Esophagus (tissue), 2 donors: Measurements from ENCODE around the gene PPARA. TPM values are rescaled to one million over a fixed set of nuclear protein-coding genes. Genes with fewer than 3 reads are reported as not detected.
A peak's percentile ranks its signal among the peaks of the same experiment; 100 is the strongest.

ENCODE experiments used
- H3K27ac ChIP-seq, 2 donors: one replicate each; pipeline ENCODE4 v1.5.1; 2013; ENCODE audit warnings: low read depth in 2 of 2, mild to moderate bottlenecking in 2 of 2, inconsistent platforms in 1 of 2, low read length in 1 of 2, moderate library complexity in 1 of 2
- H3K27me3 ChIP-seq, 2 donors: one replicate each; pipeline ENCODE4 v1.6.1; 2013; ENCODE audit warnings: low read length in 2 of 2, control low read depth in 1 of 2, mild to moderate bottlenecking in 1 of 2; ENCODE audit not compliant: insufficient read depth in 2 of 2, control insufficient read depth in 1 of 2
- H3K36me3 ChIP-seq, 2 donors: one replicate each; pipeline ENCODE4 v1.6.1; 2013; ENCODE audit warnings: low read length in 1 of 2; ENCODE audit not compliant: control insufficient read depth in 2 of 2, insufficient read depth in 2 of 2
- H3K4me1 ChIP-seq, 2 donors: one replicate each; pipeline ENCODE4 v1.6.1; 2013; ENCODE audit warnings: low read length in 1 of 2; ENCODE audit not compliant: control insufficient read depth in 2 of 2, insufficient read depth in 2 of 2
- H3K4me3 ChIP-seq, 2 donors: one replicate each; pipeline ENCODE4 v1.5.1; 2013; ENCODE audit warnings: low read length in 2 of 2, mild to moderate bottlenecking in 2 of 2, low read depth in 1 of 2, moderate library complexity in 1 of 2
- H3K9me3 ChIP-seq, 2 donors: one replicate each; pipeline ENCODE4 v1.6.1; 2013; ENCODE audit warnings: mild to moderate bottlenecking in 2 of 2, low read depth in 1 of 2, low read length in 1 of 2, moderate library complexity in 1 of 2; ENCODE audit not compliant: control insufficient read depth in 2 of 2, insufficient read depth in 1 of 2
- WGBS, 2 donors: extraction: QIAGEN DNeasy Blood & Tissue Kit; methylation state at CpG; one replicate each; pipeline ENCODE4 v1.1.7; 2013; 5-methylcytosine and 5-hydroxymethylcytosine counted together
- polyA plus RNA-seq, 2 donors: library from polyadenylated mRNA; stranded (reverse); fragments of 200-250 nt; gene quantifications; one replicate each; pipeline ENCODE4 v1.2.3, GENCODE V29; 2013
- donor health status: healthy with polysubstance abuse.
- donor health status: Bipolar disorder and iron deficiency.

The PPARA gene
- polyA plus RNA-seq, 2 donors = 3.2 to 3.9 TPM

- H3K4me3 ChIP-seq = no peak overlapping the region
- H3K27ac ChIP-seq = peak overlapping the region; percentile 58 to 68
- no peaks in the 10 kb centered on the region for H3K9me3 ChIP-seq
- H3K36me3 ChIP-seq = peaks cover 3 to 49% of the 10 kb centered on the region in 2 donors
- no peaks in the 10 kb centered on the region for H3K27me3 ChIP-seq
- peaks cover 19 to 31% of the 10 kb centered on the region in 2 donors for H3K4me1 ChIP-seq
- WGBS, 2 donors = 61 to 63% methylated on average over 25 of the region's 25 CpGs
Observed at GRCh38 chr22:46113110-46113909, 37.0 kb upstream of the PPARA start.

- Histone ChIP-seq H3K4me3 (no peak overlapping the region), H3K9me3 (no peaks in the 10 kb centered on the region), H3K36me3 (peaks cover 3 to 43% of the 10 kb centered on the region in 2 donors), H3K27ac (peak overlapping the region; percentile 58 to 68), H3K27me3 (no peaks in the 10 kb centered on the region), H3K4me1 (peaks cover 13 to 24% of the 10 kb centered on the region in 2 donors)
- WGBS, 2 donors = 42 to 57% methylated on average over 20 to 21 of the region's 21 CpGs
Observed at GRCh38 chr22:46113910-46114517, 36.3 kb upstream of the PPARA start.

GRCh38 chr22:46114518-46115387 lies 35.6 kb upstream of the PPARA start:
- Histone ChIP-seq H3K9me3 (no peaks in the 10 kb centered on the region), H3K4me1 (peaks cover 12 to 21% of the 10 kb centered on the region in 2 donors), H3K36me3 (peaks cover 3 to 35% of the 10 kb centered on the region in 2 donors), H3K4me3 (no peak overlapping the region), H3K27me3 (no peaks in the 10 kb centered on the region), H3K27ac (peak overlapping the region; percentile 58 to 68)
- 38 to 40% methylated on average over 15 of the region's 15 CpGs for WGBS, 2 donors

GRCh38 chr22:46115388-46115678 lies 35.0 kb upstream of the PPARA start:
- H3K27ac ChIP-seq = peak overlapping the region; percentile 68 to 71
- H3K4me1 ChIP-seq = peaks cover 9 to 19% of the 10 kb centered on the region in 2 donors
- H3K9me3 ChIP-seq = no peaks in the 10 kb centered on the region
- no peaks in the 10 kb centered on the region for H3K27me3 ChIP-seq
- H3K36me3 ChIP-seq = peaks cover 3 to 30% of the 10 kb centered on the region in 2 donors
- H3K4me3 ChIP-seq = no peak overlapping the region
- WGBS, 2 donors = 51 to 62% methylated on average over 4 of the region's 4 CpGs

GRCh38 chr22:46115755-46116490 lies 34.4 kb upstream of the PPARA start:
- H3K9me3 ChIP-seq = no peaks in the 10 kb centered on the region
- H3K27ac ChIP-seq = peak overlapping the region; percentile 68 to 71
- 37 to 47% methylated on average over 23 of the region's 23 CpGs for WGBS, 2 donors
- peaks cover 4 to 16% of the 10 kb centered on the region in 2 donors for H3K4me1 ChIP-seq
- H3K27me3 ChIP-seq = no peaks in the 10 kb centered on the region
- H3K4me3 ChIP-seq = no peak overlapping the region
- peaks cover 3 to 25% of the 10 kb centered on the region in 2 donors for H3K36me3 ChIP-seq

- peak overlapping the region; percentile 68 to 71 for H3K27ac ChIP-seq
- no peaks in the 10 kb centered on the region for H3K27me3 ChIP-seq
- H3K36me3 ChIP-seq = peaks cover 3 to 25% of the 10 kb centered on the region in 2 donors
- H3K9me3 ChIP-seq = no peaks in the 10 kb centered on the region
- WGBS, 2 donors = 10 to 14% methylated on average over 28 of the region's 28 CpGs
- H3K4me1 ChIP-seq = peaks cover 4 to 15% of the 10 kb centered on the region in 2 donors
- H3K4me3 ChIP-seq = no peak overlapping the region
Observed at GRCh38 chr22:46116491-46116958, 33.8 kb upstream of the PPARA start.

GRCh38 chr22:46117206-46118199 lies 32.8 kb upstream of the PPARA start:
- H3K4me1 ChIP-seq = peaks cover 4 to 13% of the 10 kb centered on the region in 2 donors
- H3K9me3 ChIP-seq = no peaks in the 10 kb centered on the region
- H3K4me3 ChIP-seq = no peak overlapping the region
- H3K27ac ChIP-seq = peak overlapping the region in 1 of 2 donors; percentile 68
- WGBS, 2 donors = 77 to 83% methylated on average over 10 of the region's 10 CpGs
- no peaks in the 10 kb centered on the region for H3K27me3 ChIP-seq
- peaks cover 3 to 17% of the 10 kb centered on the region in 2 donors for H3K36me3 ChIP-seq

- Histone ChIP-seq H3K36me3 (peaks cover 0 to 2% of the 10 kb centered on the region in 2 donors), H3K27me3 (no peaks in the 10 kb centered on the region), H3K27ac (no peak overlapping the region), H3K9me3 (no peaks in the 10 kb centered on the region), H3K4me1 (peaks cover 4 to 13% of the 10 kb centered on the region in 2 donors), H3K4me3 (no peak overlapping the region)
- WGBS, 2 donors = 40 to 53% methylated on average over 12 of the region's 12 CpGs
Observed at GRCh38 chr22:46119093-46119728, 31.1 kb upstream of the PPARA start.
